GM19467 (cell line): ENCODE results near the gene SERPINB6.
"Not testable (repeated sequence)": the region's sequence is repeated elsewhere in the genome, so short reads cannot be mapped to it uniquely, and the experiment has no call there.

Source experiments
- ATAC-seq: cut with Tn5 transposase; IDR thresholded peaks from one replicate; pipeline ENCODE4 v1.9.1; 2021; ENCODE audit warnings: mild to moderate bottlenecking, moderate library complexity; ENCODE audit not compliant: unreplicated experiment

Gene SERPINB6

GRCh38 chr6:2977799-2978590 lies 6.6 kb upstream of the SERPINB6 start:
- no peak for ATAC-seq

- ATAC-seq = no peak
These were observed 5.9 kb upstream of the SERPINB6 start for GRCh38 chr6:2977290-2977689.

GRCh38 chr6:2976571-2977085 lies 5.3 kb upstream of the SERPINB6 start:
- ATAC-seq = no peak

- no peak for ATAC-seq
These were observed 4.7 kb upstream of the SERPINB6 start for GRCh38 chr6:2976060-2976459.

- ATAC-seq = no peak
These were observed 2.3 kb upstream of the SERPINB6 start for GRCh38 chr6:2973676-2974075.

GRCh38 chr6:2973180-2973579 lies 1.8 kb upstream of the SERPINB6 start:
- not testable (repeated sequence) for ATAC-seq

- ATAC-seq = not testable (repeated sequence)
These were observed 1.3 kb upstream of the SERPINB6 start for GRCh38 chr6:2972685-2973084.

- not testable (repeated sequence) for ATAC-seq
These were observed 786 bp upstream of the SERPINB6 start for GRCh38 chr6:2972219-2972487.

- no peak for ATAC-seq
These were observed 481 bp downstream of the SERPINB6 start for GRCh38 chr6:2970753-2971419.

- no peak for ATAC-seq
These were observed 1.2 kb downstream of the SERPINB6 start for GRCh38 chr6:2970034-2970685.

GRCh38 chr6:2969549-2969948 lies 1.8 kb downstream of the SERPINB6 start:
- ATAC-seq = no peak

GRCh38 chr6:2968600-2969135 lies 2.7 kb downstream of the SERPINB6 start:
- no peak for ATAC-seq

- no peak for ATAC-seq
These were observed 3.4 kb downstream of the SERPINB6 start for GRCh38 chr6:2967936-2968335.

GRCh38 chr6:2966347-2966746 lies 5.0 kb downstream of the SERPINB6 start:
- no peak for ATAC-seq

GRCh38 chr6:2964793-2965505 lies 6.4 kb downstream of the SERPINB6 start:
- ATAC-seq = no peak

- ATAC-seq = no peak
These were observed 7.6 kb downstream of the SERPINB6 start for GRCh38 chr6:2963756-2964155.

GRCh38 chr6:2962636-2963035 lies 8.7 kb downstream of the SERPINB6 start:
- no peak for ATAC-seq

GRCh38 chr6:2962004-2962403 lies 9.4 kb downstream of the SERPINB6 start:
- no peak for ATAC-seq

GRCh38 chr6:2961506-2961905 lies 9.9 kb downstream of the SERPINB6 start:
- no peak for ATAC-seq

GRCh38 chr6:2960935-2961334 lies 10.4 kb downstream of the SERPINB6 start:
- no peak for ATAC-seq
